ENCODE data around the gene ERLEC1. TPM values are rescaled to one million over a fixed set of nuclear protein-coding genes. Genes with fewer than 3 reads are reported as not detected.
A peak's percentile ranks its signal among the peaks of the same experiment; 100 is the strongest.

Gene ERLEC1
- polyA plus RNA-seq, 4 donors = 13.0 to 78.8 (median 31.2) TPM

- FAIRE-seq = no peak
- peaks cover 6 to 12% (median 11%) of the 10 kb centered on the region in 3 donors for H3K4me1 ChIP-seq (ENCODE audit: control insufficient read depth in 3 of 3, insufficient read depth in 2 of 3, low read depth in 1 of 3, low read length in 2 of 3)
- H3K9me3 ChIP-seq (ENCODE audit: control insufficient read depth in 2 of 2, insufficient read depth in 1 of 2, low read depth in 1 of 2, low read length in 1 of 2) = no peaks in the 10 kb centered on the region
- peak overlapping the region; percentile 75 to 87 (median 79) for H3K27ac ChIP-seq (ENCODE audit: low read depth in 1 of 3, low read length in 2 of 3)
- no peaks in the 10 kb centered on the region for H3K27me3 ChIP-seq (ENCODE audit: control insufficient read depth in 3 of 3, insufficient read depth in 3 of 3, low read length in 3 of 3)
- peaks cover 0 to 6% (median 0%) of the 10 kb centered on the region in 3 donors for H3K36me3 ChIP-seq (ENCODE audit: control insufficient read depth in 3 of 3, insufficient read depth in 2 of 3, low read depth in 1 of 3, low read length in 3 of 3)
- peak overlapping the region; percentile 63 to 89 (median 84) for H3K4me3 ChIP-seq (ENCODE audit: low read depth in 1 of 3, low read length in 3 of 3)
- DNase-seq = no peak
- WGBS, 3 donors = 1% methylated on average over 18 of the region's 18 CpGs
Measured at GRCh38 chr2:53786352-53786704, 516 bp upstream of the ERLEC1 start.

- FAIRE-seq (no peak), DNase-seq (peak; percentile 27 to 51)
- Histone ChIP-seq H3K27me3 (ENCODE audit: control insufficient read depth in 3 of 3, insufficient read depth in 3 of 3, low read length in 3 of 3) (no peaks in the 10 kb centered on the region), H3K27ac (ENCODE audit: low read depth in 1 of 3, low read length in 2 of 3) (peak overlapping the region; percentile 75 to 87 (median 79)), H3K4me3 (ENCODE audit: low read depth in 1 of 3, low read length in 3 of 3) (peak overlapping the region; percentile 63 to 89 (median 84)), H3K9me3 (ENCODE audit: control insufficient read depth in 2 of 2, insufficient read depth in 1 of 2, low read depth in 1 of 2, low read length in 1 of 2) (no peaks in the 10 kb centered on the region), H3K36me3 (ENCODE audit: control insufficient read depth in 3 of 3, insufficient read depth in 2 of 3, low read depth in 1 of 3, low read length in 3 of 3) (no peaks in the 10 kb centered on the region), H3K4me1 (ENCODE audit: control insufficient read depth in 3 of 3, insufficient read depth in 2 of 3, low read depth in 1 of 3, low read length in 2 of 3) (peaks cover 6 to 12% (median 11%) of the 10 kb centered on the region in 3 donors)
- WGBS, 3 donors = 1 to 3% (median 2%) methylated on average over 17 of the region's 17 CpGs
Measured at GRCh38 chr2:53787614-53788289, 908 bp downstream of the ERLEC1 start.

GRCh38 chr2:53793261-53793660, 6.4 kb downstream of the ERLEC1 start:
- H3K4me3 ChIP-seq (ENCODE audit: low read depth in 1 of 3, low read length in 3 of 3) = no peak overlapping the region
- no peaks in the 10 kb centered on the region for H3K9me3 ChIP-seq (ENCODE audit: control insufficient read depth in 2 of 2, insufficient read depth in 1 of 2, low read depth in 1 of 2, low read length in 1 of 2)
- H3K36me3 ChIP-seq (ENCODE audit: control insufficient read depth in 3 of 3, insufficient read depth in 2 of 3, low read depth in 1 of 3, low read length in 3 of 3) = peaks cover 2 to 20% (median 4%) of the 10 kb centered on the region in 3 donors
- H3K27ac ChIP-seq (ENCODE audit: low read depth in 1 of 3, low read length in 2 of 3) = no peak overlapping the region
- FAIRE-seq = no peak
- H3K27me3 ChIP-seq (ENCODE audit: control insufficient read depth in 3 of 3, insufficient read depth in 3 of 3, low read length in 3 of 3) = no peaks in the 10 kb centered on the region
- H3K4me1 ChIP-seq (ENCODE audit: control insufficient read depth in 3 of 3, insufficient read depth in 2 of 3, low read depth in 1 of 3, low read length in 2 of 3) = peaks cover 0 to 2% (median 0%) of the 10 kb centered on the region in 3 donors
- 71 to 90% (median 89%) methylated on average over 3 of the region's 3 CpGs for WGBS, 3 donors
- DNase-seq = no peak

GRCh38 chr2:53793821-53794220, 7.0 kb downstream of the ERLEC1 start:
- Histone ChIP-seq H3K4me3 (ENCODE audit: low read depth in 1 of 3, low read length in 3 of 3) (no peak overlapping the region), H3K9me3 (ENCODE audit: control insufficient read depth in 2 of 2, insufficient read depth in 1 of 2, low read depth in 1 of 2, low read length in 1 of 2) (no peaks in the 10 kb centered on the region), H3K27ac (ENCODE audit: low read depth in 1 of 3, low read length in 2 of 3) (no peak overlapping the region), H3K36me3 (ENCODE audit: control insufficient read depth in 3 of 3, insufficient read depth in 2 of 3, low read depth in 1 of 3, low read length in 3 of 3) (peaks cover 2 to 22% (median 5%) of the 10 kb centered on the region in 3 donors), H3K4me1 (ENCODE audit: control insufficient read depth in 3 of 3, insufficient read depth in 2 of 3, low read depth in 1 of 3, low read length in 2 of 3) (no peaks in the 10 kb centered on the region), H3K27me3 (ENCODE audit: control insufficient read depth in 3 of 3, insufficient read depth in 3 of 3, low read length in 3 of 3) (no peaks in the 10 kb centered on the region)
- WGBS, 3 donors = 72 to 88% (median 83%) methylated on average over 3 of the region's 3 CpGs
- DNase-seq (no peak), FAIRE-seq (no peak)

GRCh38 chr2:53801547-53801946, 14.7 kb downstream of the ERLEC1 start:
- Histone ChIP-seq H3K27ac (ENCODE audit: low read depth in 1 of 3, low read length in 2 of 3) (no peak overlapping the region), H3K27me3 (ENCODE audit: control insufficient read depth in 3 of 3, insufficient read depth in 3 of 3, low read length in 3 of 3) (no peaks in the 10 kb centered on the region), H3K36me3 (ENCODE audit: control insufficient read depth in 3 of 3, insufficient read depth in 2 of 3, low read depth in 1 of 3, low read length in 3 of 3) (peaks cover 4 to 26% (median 6%) of the 10 kb centered on the region in 3 donors), H3K4me1 (ENCODE audit: control insufficient read depth in 3 of 3, insufficient read depth in 2 of 3, low read depth in 1 of 3, low read length in 2 of 3) (no peaks in the 10 kb centered on the region), H3K9me3 (ENCODE audit: control insufficient read depth in 2 of 2, insufficient read depth in 1 of 2, low read depth in 1 of 2, low read length in 1 of 2) (no peaks in the 10 kb centered on the region), H3K4me3 (ENCODE audit: low read depth in 1 of 3, low read length in 3 of 3) (no peak overlapping the region)
- DNase-seq = no peak
- no peak for FAIRE-seq

GRCh38 chr2:53802617-53803151, 15.8 kb downstream of the ERLEC1 start:
- no peaks in the 10 kb centered on the region for H3K27me3 ChIP-seq (ENCODE audit: control insufficient read depth in 3 of 3, insufficient read depth in 3 of 3, low read length in 3 of 3)
- peaks cover 6 to 25% (median 8%) of the 10 kb centered on the region in 3 donors for H3K36me3 ChIP-seq (ENCODE audit: control insufficient read depth in 3 of 3, insufficient read depth in 2 of 3, low read depth in 1 of 3, low read length in 3 of 3)
- no peaks in the 10 kb centered on the region for H3K9me3 ChIP-seq (ENCODE audit: control insufficient read depth in 2 of 2, insufficient read depth in 1 of 2, low read depth in 1 of 2, low read length in 1 of 2)
- WGBS, 3 donors = 80 to 88% (median 81%) methylated on average over 7 of the region's 7 CpGs
- no peaks in the 10 kb centered on the region for H3K4me1 ChIP-seq (ENCODE audit: control insufficient read depth in 3 of 3, insufficient read depth in 2 of 3, low read depth in 1 of 3, low read length in 2 of 3)
- no peak overlapping the region for H3K4me3 ChIP-seq (ENCODE audit: low read depth in 1 of 3, low read length in 3 of 3)
- no peak for DNase-seq
- H3K27ac ChIP-seq (ENCODE audit: low read depth in 1 of 3, low read length in 2 of 3) = no peak overlapping the region
- no peak for FAIRE-seq

GRCh38 chr2:53811601-53812000, 24.8 kb downstream of the ERLEC1 start:
- FAIRE-seq = no peak
- H3K27ac ChIP-seq (ENCODE audit: low read depth in 1 of 3, low read length in 2 of 3) = peak overlapping the region in 1 of 3 donors; percentile 49

GRCh38 chr2:53813151-53813550, 26.3 kb downstream of the ERLEC1 start:
- peak overlapping the region in 1 of 3 donors; percentile 49 for H3K27ac ChIP-seq (ENCODE audit: low read depth in 1 of 3, low read length in 2 of 3)
- FAIRE-seq = no peak
- DNase-seq = peak; percentile 72 to 79
- peaks cover 0 to 9% (median 0%) of the 10 kb centered on the region in 3 donors for H3K4me1 ChIP-seq (ENCODE audit: control insufficient read depth in 3 of 3, insufficient read depth in 2 of 3, low read depth in 1 of 3, low read length in 2 of 3)
- peaks cover 6 to 33% (median 14%) of the 10 kb centered on the region in 3 donors for H3K36me3 ChIP-seq (ENCODE audit: control insufficient read depth in 3 of 3, insufficient read depth in 2 of 3, low read depth in 1 of 3, low read length in 3 of 3)
- H3K9me3 ChIP-seq (ENCODE audit: control insufficient read depth in 2 of 2, insufficient read depth in 1 of 2, low read depth in 1 of 2, low read length in 1 of 2) = no peaks in the 10 kb centered on the region
- no peak overlapping the region for H3K4me3 ChIP-seq (ENCODE audit: low read depth in 1 of 3, low read length in 3 of 3)
- H3K27me3 ChIP-seq (ENCODE audit: control insufficient read depth in 3 of 3, insufficient read depth in 3 of 3, low read length in 3 of 3) = no peaks in the 10 kb centered on the region

More at GRCh38 chr2:53811601-53812000, 24.8 kb downstream of the ERLEC1 start:
- no peak overlapping the region for H3K4me3 ChIP-seq (ENCODE audit: low read depth in 1 of 3, low read length in 3 of 3)
- no peaks in the 10 kb centered on the region for H3K9me3 ChIP-seq (ENCODE audit: control insufficient read depth in 2 of 2, insufficient read depth in 1 of 2, low read depth in 1 of 2, low read length in 1 of 2)
- H3K36me3 ChIP-seq (ENCODE audit: control insufficient read depth in 3 of 3, insufficient read depth in 2 of 3, low read depth in 1 of 3, low read length in 3 of 3) = peaks cover 8 to 36% (median 17%) of the 10 kb centered on the region in 3 donors
- 94 to 96% (median 95%) methylated on average over 3 of the region's 3 CpGs for WGBS, 3 donors
- H3K27me3 ChIP-seq (ENCODE audit: control insufficient read depth in 3 of 3, insufficient read depth in 3 of 3, low read length in 3 of 3) = no peaks in the 10 kb centered on the region
- peaks cover 0 to 9% (median 0%) of the 10 kb centered on the region in 3 donors for H3K4me1 ChIP-seq (ENCODE audit: control insufficient read depth in 3 of 3, insufficient read depth in 2 of 3, low read depth in 1 of 3, low read length in 2 of 3)
- DNase-seq = no peak
